ENCODE results near the gene QRFP.
A peak's percentile ranks its signal among the peaks of the same experiment; 100 is the strongest.

Gene QRFP

DNA sequence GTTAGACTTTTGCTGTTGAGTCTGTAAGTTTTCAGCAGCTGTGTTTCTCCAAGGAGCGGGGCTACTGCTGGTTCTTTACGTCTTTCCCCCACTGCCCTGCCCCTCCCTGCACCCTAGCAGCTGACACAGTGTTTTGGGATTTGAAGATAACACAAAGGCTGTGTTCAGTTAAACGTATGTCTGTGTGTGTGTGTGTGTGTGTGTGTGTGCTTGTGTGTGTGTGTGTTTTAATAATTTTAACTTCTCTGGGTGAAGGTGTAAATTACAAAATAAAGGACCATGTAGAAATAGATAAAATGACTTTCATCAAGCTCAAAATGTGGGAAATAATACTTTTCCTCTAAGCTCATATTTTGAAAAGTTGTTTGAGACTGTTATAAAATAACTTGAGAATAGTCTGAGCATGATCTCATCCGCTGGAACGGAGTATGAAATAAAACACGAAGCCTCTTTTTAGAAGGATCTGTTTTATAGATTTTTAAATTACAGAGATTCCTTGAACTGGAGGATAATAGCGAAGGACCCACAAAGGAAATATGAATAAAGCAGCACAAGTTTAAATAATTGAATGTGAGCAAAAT lies 50.6 kb downstream of the QRFP start (continued):
- TF ChIP-seq, protein P1, sequence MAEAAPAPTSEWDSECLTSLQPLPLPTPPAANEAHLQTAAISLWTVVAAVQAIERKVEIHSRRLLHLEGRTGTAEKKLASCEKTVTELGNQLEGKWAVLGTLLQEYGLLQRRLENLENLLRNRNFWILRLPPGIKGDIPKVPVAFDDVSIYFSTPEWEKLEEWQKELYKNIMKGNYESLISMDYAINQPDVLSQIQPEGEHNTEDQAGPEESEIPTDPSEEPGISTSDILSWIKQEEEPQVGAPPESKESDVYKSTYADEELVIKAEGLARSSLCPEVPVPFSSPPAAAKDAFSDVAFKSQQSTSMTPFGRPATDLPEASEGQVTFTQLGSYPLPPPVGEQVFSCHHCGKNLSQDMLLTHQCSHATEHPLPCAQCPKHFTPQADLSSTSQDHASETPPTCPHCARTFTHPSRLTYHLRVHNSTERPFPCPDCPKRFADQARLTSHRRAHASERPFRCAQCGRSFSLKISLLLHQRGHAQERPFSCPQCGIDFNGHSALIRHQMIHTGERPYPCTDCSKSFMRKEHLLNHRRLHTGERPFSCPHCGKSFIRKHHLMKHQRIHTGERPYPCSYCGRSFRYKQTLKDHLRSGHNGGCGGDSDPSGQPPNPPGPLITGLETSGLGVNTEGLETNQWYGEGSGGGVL (tag by site-specific recombination; IDR thresholded peaks at IDR 0.05), result peak; percentile 88
- TF ChIP-seq ZNF138 (tag by site-specific recombination; IDR thresholded peaks at IDR 0.05; ENCODE audit: borderline replicate concordance) (no peak), ZNF558 (tag by site-specific recombination; IDR thresholded peaks at IDR 0.05) (peak; percentile 65), SP7 (tag by site-specific recombination; IDR thresholded peaks at IDR 0.05) (peak; percentile 77), SCRT1 (tag by site-specific recombination; IDR thresholded peaks at IDR 0.05; ENCODE audit: borderline replicate concordance) (0 out of 2 replicates have a peak, but pooled peaks have one; percentile 50), ZNF19 (tag by site-specific recombination; IDR thresholded peaks at IDR 0.05; ENCODE audit: low read depth) (no peak), ZNF501 (tag by site-specific recombination; IDR thresholded peaks at IDR 0.05) (peak; percentile 85), ZNF394 (tag by site-specific recombination; IDR thresholded peaks at IDR 0.05; ENCODE audit: borderline replicate concordance) (no peak), ZNF571 (tag by site-specific recombination; IDR thresholded peaks at IDR 0.05) (no peak), ZNF341 (tag by site-specific recombination; IDR thresholded peaks at IDR 0.05; ENCODE audit: low read depth) (no peak), ZBTB8A (tag by site-specific recombination; IDR thresholded peaks at IDR 0.05) (no peak), ZNF514 (tag by site-specific recombination; IDR thresholded peaks at IDR 0.05) (no peak), ZNF707 (tag by site-specific recombination; IDR thresholded peaks at IDR 0.05) (no peak)
- TF ChIP-seq, protein P2, sequence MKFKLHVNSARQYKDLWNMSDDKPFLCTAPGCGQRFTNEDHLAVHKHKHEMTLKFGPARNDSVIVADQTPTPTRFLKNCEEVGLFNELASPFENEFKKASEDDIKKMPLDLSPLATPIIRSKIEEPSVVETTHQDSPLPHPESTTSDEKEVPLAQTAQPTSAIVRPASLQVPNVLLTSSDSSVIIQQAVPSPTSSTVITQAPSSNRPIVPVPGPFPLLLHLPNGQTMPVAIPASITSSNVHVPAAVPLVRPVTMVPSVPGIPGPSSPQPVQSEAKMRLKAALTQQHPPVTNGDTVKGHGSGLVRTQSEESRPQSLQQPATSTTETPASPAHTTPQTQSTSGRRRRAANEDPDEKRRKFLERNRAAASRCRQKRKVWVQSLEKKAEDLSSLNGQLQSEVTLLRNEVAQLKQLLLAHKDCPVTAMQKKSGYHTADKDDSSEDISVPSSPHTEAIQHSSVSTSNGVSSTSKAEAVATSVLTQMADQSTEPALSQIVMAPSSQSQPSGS (tag by site-specific recombination; IDR thresholded peaks at IDR 0.05; ENCODE audit: low read depth), result 0 out of 2 replicates have a peak, but pooled peaks have one; percentile 37
- TF ChIP-seq, protein P3, sequence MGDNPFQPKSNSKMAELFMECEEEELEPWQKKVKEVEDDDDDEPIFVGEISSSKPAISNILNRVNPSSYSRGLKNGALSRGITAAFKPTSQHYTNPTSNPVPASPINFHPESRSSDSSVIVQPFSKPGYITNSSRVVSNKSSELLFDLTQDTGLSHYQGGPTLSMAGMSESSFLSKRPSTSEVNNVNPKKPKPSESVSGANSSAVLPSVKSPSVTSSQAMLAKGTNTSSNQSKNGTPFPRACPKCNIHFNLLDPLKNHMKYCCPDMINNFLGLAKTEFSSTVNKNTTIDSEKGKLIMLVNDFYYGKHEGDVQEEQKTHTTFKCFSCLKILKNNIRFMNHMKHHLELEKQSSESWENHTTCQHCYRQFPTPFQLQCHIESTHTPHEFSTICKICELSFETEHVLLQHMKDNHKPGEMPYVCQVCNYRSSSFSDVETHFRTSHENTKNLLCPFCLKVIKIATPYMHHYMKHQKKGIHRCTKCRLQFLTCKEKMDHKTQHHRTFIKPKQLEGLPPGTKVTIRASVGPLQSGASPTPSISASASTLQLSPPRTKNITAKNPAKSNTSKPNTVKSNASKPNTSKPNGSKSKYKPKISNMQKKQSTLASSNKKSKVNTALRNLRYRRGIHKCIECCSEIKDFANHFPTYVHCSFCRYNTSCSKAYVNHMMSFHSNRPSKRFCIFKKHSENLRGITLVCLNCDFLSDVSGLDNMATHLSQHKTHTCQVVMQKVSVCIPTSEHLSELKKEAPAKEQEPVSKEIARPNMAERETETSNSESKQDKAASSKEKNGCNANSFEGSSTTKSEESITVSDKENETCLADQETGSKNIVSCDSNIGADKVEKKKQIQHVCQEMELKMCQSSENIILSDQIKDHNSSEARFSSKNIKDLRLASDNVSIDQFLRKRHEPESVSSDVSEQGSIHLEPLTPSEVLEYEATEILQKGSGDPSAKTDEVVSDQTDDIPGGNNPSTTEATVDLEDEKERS (tag by site-specific recombination; IDR thresholded peaks at IDR 0.05), result 0 out of 2 replicates have a peak, but pooled peaks have one; percentile 59
- TF ChIP-seq, protein P4, sequence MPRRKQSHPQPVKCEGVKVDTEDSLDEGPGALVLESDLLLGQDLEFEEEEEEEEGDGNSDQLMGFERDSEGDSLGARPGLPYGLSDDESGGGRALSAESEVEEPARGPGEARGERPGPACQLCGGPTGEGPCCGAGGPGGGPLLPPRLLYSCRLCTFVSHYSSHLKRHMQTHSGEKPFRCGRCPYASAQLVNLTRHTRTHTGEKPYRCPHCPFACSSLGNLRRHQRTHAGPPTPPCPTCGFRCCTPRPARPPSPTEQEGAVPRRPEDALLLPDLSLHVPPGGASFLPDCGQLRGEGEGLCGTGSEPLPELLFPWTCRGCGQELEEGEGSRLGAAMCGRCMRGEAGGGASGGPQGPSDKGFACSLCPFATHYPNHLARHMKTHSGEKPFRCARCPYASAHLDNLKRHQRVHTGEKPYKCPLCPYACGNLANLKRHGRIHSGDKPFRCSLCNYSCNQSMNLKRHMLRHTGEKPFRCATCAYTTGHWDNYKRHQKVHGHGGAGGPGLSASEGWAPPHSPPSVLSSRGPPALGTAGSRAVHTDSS (tag by site-specific recombination; IDR thresholded peaks at IDR 0.05), result no peak
- TF ChIP-seq, protein P5, sequence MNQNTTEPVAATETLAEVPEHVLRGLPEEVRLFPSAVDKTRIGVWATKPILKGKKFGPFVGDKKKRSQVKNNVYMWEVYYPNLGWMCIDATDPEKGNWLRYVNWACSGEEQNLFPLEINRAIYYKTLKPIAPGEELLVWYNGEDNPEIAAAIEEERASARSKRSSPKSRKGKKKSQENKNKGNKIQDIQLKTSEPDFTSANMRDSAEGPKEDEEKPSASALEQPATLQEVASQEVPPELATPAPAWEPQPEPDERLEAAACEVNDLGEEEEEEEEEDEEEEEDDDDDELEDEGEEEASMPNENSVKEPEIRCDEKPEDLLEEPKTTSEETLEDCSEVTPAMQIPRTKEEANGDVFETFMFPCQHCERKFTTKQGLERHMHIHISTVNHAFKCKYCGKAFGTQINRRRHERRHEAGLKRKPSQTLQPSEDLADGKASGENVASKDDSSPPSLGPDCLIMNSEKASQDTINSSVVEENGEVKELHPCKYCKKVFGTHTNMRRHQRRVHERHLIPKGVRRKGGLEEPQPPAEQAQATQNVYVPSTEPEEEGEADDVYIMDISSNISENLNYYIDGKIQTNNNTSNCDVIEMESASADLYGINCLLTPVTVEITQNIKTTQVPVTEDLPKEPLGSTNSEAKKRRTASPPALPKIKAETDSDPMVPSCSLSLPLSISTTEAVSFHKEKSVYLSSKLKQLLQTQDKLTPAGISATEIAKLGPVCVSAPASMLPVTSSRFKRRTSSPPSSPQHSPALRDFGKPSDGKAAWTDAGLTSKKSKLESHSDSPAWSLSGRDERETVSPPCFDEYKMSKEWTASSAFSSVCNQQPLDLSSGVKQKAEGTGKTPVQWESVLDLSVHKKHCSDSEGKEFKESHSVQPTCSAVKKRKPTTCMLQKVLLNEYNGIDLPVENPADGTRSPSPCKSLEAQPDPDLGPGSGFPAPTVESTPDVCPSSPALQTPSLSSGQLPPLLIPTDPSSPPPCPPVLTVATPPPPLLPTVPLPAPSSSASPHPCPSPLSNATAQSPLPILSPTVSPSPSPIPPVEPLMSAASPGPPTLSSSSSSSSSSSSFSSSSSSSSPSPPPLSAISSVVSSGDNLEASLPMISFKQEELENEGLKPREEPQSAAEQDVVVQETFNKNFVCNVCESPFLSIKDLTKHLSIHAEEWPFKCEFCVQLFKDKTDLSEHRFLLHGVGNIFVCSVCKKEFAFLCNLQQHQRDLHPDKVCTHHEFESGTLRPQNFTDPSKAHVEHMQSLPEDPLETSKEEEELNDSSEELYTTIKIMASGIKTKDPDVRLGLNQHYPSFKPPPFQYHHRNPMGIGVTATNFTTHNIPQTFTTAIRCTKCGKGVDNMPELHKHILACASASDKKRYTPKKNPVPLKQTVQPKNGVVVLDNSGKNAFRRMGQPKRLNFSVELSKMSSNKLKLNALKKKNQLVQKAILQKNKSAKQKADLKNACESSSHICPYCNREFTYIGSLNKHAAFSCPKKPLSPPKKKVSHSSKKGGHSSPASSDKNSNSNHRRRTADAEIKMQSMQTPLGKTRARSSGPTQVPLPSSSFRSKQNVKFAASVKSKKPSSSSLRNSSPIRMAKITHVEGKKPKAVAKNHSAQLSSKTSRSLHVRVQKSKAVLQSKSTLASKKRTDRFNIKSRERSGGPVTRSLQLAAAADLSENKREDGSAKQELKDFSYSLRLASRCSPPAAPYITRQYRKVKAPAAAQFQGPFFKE (tag by site-specific recombination; IDR thresholded peaks at IDR 0.05; ENCODE audit: borderline replicate concordance), result no peak
- TF ChIP-seq, protein P6, sequence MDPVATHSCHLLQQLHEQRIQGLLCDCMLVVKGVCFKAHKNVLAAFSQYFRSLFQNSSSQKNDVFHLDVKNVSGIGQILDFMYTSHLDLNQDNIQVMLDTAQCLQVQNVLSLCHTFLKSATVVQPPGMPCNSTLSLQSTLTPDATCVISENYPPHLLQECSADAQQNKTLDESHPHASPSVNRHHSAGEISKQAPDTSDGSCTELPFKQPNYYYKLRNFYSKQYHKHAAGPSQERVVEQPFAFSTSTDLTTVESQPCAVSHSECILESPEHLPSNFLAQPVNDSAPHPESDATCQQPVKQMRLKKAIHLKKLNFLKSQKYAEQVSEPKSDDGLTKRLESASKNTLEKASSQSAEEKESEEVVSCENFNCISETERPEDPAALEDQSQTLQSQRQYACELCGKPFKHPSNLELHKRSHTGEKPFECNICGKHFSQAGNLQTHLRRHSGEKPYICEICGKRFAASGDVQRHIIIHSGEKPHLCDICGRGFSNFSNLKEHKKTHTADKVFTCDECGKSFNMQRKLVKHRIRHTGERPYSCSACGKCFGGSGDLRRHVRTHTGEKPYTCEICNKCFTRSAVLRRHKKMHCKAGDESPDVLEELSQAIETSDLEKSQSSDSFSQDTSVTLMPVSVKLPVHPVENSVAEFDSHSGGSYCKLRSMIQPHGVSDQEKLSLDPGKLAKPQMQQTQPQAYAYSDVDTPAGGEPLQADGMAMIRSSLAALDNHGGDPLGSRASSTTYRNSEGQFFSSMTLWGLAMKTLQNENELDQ (tag by site-specific recombination; IDR thresholded peaks at IDR 0.05; ENCODE audit: low read depth), result no peak
- TF ChIP-seq, protein P7, sequence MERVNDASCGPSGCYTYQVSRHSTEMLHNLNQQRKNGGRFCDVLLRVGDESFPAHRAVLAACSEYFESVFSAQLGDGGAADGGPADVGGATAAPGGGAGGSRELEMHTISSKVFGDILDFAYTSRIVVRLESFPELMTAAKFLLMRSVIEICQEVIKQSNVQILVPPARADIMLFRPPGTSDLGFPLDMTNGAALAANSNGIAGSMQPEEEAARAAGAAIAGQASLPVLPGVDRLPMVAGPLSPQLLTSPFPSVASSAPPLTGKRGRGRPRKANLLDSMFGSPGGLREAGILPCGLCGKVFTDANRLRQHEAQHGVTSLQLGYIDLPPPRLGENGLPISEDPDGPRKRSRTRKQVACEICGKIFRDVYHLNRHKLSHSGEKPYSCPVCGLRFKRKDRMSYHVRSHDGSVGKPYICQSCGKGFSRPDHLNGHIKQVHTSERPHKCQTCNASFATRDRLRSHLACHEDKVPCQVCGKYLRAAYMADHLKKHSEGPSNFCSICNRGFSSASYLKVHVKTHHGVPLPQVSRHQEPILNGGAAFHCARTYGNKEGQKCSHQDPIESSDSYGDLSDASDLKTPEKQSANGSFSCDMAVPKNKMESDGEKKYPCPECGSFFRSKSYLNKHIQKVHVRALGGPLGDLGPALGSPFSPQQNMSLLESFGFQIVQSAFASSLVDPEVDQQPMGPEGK (tag by site-specific recombination; IDR thresholded peaks at IDR 0.05), result peak; percentile 82

Measured in HEK293 (cell line).